ENCODE data around the gene GPR63. TPM values are rescaled to one million over a fixed set of nuclear protein-coding genes. Genes with fewer than 3 reads are reported as not detected.

Gene GPR63
- total and polyA plus RNA-seq, 2 donors (not counting 1 experiment from before 2014, with no cell fraction given): 1.2 to 3.0 TPM

- no peaks in the 10 kb centered on the region for H3K27me3 ChIP-seq (ENCODE audit: control insufficient read depth, insufficient read depth, low read length)
- H3K9me3 ChIP-seq (ENCODE audit: control insufficient read depth, insufficient read depth, low read depth, low read length): no peaks in the 10 kb centered on the region
- H3K4me2 ChIP-seq (ENCODE audit: extremely low read depth, insufficient read depth, low read length): no peak overlapping the region
- no peak overlapping the region for H3K9ac ChIP-seq (ENCODE audit: insufficient read depth, low read length)
- no peaks in the 10 kb centered on the region for H3K36me3 ChIP-seq (ENCODE audit: control insufficient read depth, insufficient read depth, low read length)
- H3K27ac ChIP-seq (ENCODE audit: insufficient read depth, low read length): no peak overlapping the region
- H3K4me3 ChIP-seq (replicated peaks in 1 of 4; ENCODE audit: control extremely low read depth in 1 of 4, insufficient read depth in 1 of 4, low read depth in 3 of 4, low read length in 4 of 4): no peak overlapping the region
- H4K20me1 ChIP-seq (ENCODE audit: control insufficient read depth, extremely low read depth, insufficient read depth, low read length): no peaks in the 10 kb centered on the region
- DNase-seq (ENCODE audit: low read depth in 2 of 2): no peak
- no peak for TF ChIP-seq CTCF (conservative IDR thresholded peaks at IDR 0.05 in 1 of 2, IDR thresholded peaks at IDR 0.05 in 1 of 2; ENCODE audit: low read depth in 1 of 2, low read length in 2 of 2)
- no peak for TF ChIP-seq EZH2 (IDR thresholded peaks at IDR 0.05; ENCODE audit: low read length, missing control alignments)
- H3K4me1 ChIP-seq (ENCODE audit: control insufficient read depth, extremely low read depth, insufficient read depth, low read length): no peaks in the 10 kb centered on the region
- no peak overlapping the region for H2AFZ ChIP-seq (ENCODE audit: low read length)
- H3K79me2 ChIP-seq (ENCODE audit: control insufficient read depth, insufficient read depth, low read length): no peaks in the 10 kb centered on the region
Measured at GRCh38 chr6:96865055-96865405, 27.8 kb upstream of the GPR63 start.

GRCh38 chr6:96864216-96865054, 27.2 kb upstream of the GPR63 start:
- no peaks in the 10 kb centered on the region for H4K20me1 ChIP-seq (ENCODE audit: control insufficient read depth, extremely low read depth, insufficient read depth, low read length)
- TF ChIP-seq CTCF (conservative IDR thresholded peaks at IDR 0.05 in 1 of 2, IDR thresholded peaks at IDR 0.05 in 1 of 2; ENCODE audit: low read depth in 1 of 2, low read length in 2 of 2): no peak
- H2AFZ ChIP-seq (ENCODE audit: low read length): no peak overlapping the region
- no peak for DNase-seq (ENCODE audit: low read depth in 2 of 2)
- no peak overlapping the region for H3K27ac ChIP-seq (ENCODE audit: insufficient read depth, low read length)
- H3K9ac ChIP-seq (ENCODE audit: insufficient read depth, low read length): no peak overlapping the region
- H3K4me2 ChIP-seq (ENCODE audit: extremely low read depth, insufficient read depth, low read length): no peak overlapping the region
- H3K27me3 ChIP-seq (ENCODE audit: control insufficient read depth, insufficient read depth, low read length): no peaks in the 10 kb centered on the region
- H3K36me3 ChIP-seq (ENCODE audit: control insufficient read depth, insufficient read depth, low read length): no peaks in the 10 kb centered on the region
- no peak overlapping the region for H3K4me3 ChIP-seq (replicated peaks in 1 of 4; ENCODE audit: control extremely low read depth in 1 of 4, insufficient read depth in 1 of 4, low read depth in 3 of 4, low read length in 4 of 4)
- no peaks in the 10 kb centered on the region for H3K79me2 ChIP-seq (ENCODE audit: control insufficient read depth, insufficient read depth, low read length)
- no peaks in the 10 kb centered on the region for H3K9me3 ChIP-seq (ENCODE audit: control insufficient read depth, insufficient read depth, low read depth, low read length)
- no peaks in the 10 kb centered on the region for H3K4me1 ChIP-seq (ENCODE audit: control insufficient read depth, extremely low read depth, insufficient read depth, low read length)

- Histone ChIP-seq H3K79me2 (ENCODE audit: control insufficient read depth, insufficient read depth, low read length) (no peaks in the 10 kb centered on the region), H3K4me2 (ENCODE audit: extremely low read depth, insufficient read depth, low read length) (no peak overlapping the region), H4K20me1 (ENCODE audit: control insufficient read depth, extremely low read depth, insufficient read depth, low read length) (no peaks in the 10 kb centered on the region), H3K27me3 (ENCODE audit: control insufficient read depth, insufficient read depth, low read length) (no peaks in the 10 kb centered on the region), H3K36me3 (ENCODE audit: control insufficient read depth, insufficient read depth, low read length) (no peaks in the 10 kb centered on the region), H3K4me1 (ENCODE audit: control insufficient read depth, extremely low read depth, insufficient read depth, low read length) (no peaks in the 10 kb centered on the region), H3K4me3 (replicated peaks in 1 of 4; ENCODE audit: control extremely low read depth in 1 of 4, insufficient read depth in 1 of 4, low read depth in 3 of 4, low read length in 4 of 4) (no peak overlapping the region), H3K9me3 (ENCODE audit: control insufficient read depth, insufficient read depth, low read depth, low read length) (no peaks in the 10 kb centered on the region), H2AFZ (ENCODE audit: low read length) (no peak overlapping the region), H3K27ac (ENCODE audit: insufficient read depth, low read length) (no peak overlapping the region), H3K9ac (ENCODE audit: insufficient read depth, low read length) (no peak overlapping the region)
- TF ChIP-seq CTCF (conservative IDR thresholded peaks at IDR 0.05 in 1 of 2, IDR thresholded peaks at IDR 0.05 in 1 of 2; ENCODE audit: low read depth in 1 of 2, low read length in 2 of 2): no peak
- no peak for TF ChIP-seq EZH2 (IDR thresholded peaks at IDR 0.05; ENCODE audit: low read length, missing control alignments)
- DNase-seq (ENCODE audit: low read depth in 2 of 2): no peak
Measured at GRCh38 chr6:96862560-96862959, 25.3 kb upstream of the GPR63 start.

Measured in fibroblast of lung (primary cell).